KBM-7 (cell line): Measurements from ENCODE around the gene WIPF2.

ENCODE experiments used
- DNase-seq: peaks from one replicate; pipeline ENCODE4 v3.0.0-alpha.2; 2015
- in situ Hi-C: fragments of 300-500 bp; cut with MboI; formaldehyde crosslinking; loops from 2 replicates; pipeline ENCODE4 v1.14.3; 2020; ENCODE audit warnings: low sequenced_read_pairs, low pct_unique_long_range_greater_than_20kb, mixed read lengths

WIPF2 gene

DNA sequence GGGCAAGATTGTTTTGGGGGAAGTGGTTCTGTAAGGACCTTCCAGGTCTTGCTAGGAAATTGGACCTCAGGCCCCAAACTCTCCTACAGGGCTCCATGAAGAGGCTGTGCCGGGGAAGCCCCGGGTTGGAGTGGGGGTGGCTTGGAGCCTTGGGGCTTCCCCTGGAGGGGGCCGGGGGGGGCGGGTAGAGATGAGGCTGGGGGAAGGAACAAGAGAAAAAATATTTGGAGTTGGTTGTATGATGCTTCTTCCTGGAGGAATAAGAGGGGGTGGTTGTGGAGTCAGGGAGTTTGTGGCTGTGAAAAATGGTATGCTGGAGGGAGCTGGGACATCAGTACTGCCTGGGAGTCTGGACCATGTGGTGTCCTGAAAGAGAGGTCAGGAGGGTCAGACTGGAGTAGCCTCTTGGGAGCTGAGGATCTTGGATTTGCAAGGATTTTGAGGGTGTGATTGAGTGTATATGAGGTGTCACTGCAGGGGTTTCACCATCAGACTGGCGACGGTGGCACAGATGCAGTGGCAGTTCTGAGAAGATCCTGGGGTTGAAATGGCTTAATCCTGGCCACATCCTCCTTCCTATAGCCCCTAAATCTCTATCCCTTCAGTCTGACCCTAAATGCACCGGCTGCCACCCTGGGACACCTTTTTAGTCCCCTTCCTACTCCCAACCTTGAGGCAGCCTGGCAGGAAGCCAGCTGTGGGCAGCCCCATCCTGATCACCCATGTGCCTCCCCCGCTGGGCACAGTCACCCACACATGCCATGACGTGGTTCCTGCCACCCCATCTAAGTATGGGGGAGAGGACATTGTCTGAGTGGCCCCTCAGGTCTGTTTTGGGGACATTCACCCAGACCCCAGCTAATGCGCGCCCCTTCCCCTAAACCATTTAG lies 100.8 kb downstream of the WIPF2 start:
- DNase-seq = no peak
- in situ Hi-C loops = no loop called here

DNA sequence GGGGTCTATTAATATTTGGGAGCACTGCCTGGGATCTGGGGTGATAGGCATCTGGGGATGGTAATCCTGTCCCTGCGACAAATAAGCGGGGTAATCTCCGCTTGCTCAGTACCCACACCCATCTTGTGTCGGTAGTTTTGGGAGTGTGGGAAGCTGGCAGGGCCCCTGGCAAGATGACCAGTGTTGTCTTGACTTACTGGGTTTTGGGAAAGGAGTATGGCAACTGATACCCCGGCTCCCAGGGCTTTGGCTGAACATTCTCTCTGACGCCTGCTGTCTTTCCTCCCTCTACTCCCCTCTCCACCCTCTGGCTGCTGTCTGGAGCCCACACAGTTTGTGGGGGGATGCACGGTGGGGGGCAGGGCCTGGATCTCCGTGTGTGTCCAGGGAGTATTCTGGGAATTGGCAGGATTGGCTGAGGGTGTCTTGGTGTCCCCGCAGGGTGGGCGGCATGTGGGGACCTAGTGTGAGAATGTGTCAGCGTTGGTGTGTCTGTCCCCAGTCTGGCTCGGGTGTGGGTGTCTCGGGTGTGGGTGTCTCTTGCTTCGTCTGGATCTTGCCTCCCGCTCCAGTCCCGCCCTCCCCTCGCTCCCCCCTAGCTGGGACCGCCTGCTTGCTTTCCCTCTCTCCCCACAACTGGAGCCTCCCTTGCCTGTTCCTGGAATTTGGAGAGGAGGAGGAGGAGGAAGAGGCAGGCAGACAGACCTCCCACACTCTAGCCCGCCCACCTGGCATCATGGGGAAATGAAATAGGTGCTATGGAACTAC lies 101.8 kb downstream of the WIPF2 start:
- DNase-seq = no peak
- in situ Hi-C loops = no loop called here

DNA sequence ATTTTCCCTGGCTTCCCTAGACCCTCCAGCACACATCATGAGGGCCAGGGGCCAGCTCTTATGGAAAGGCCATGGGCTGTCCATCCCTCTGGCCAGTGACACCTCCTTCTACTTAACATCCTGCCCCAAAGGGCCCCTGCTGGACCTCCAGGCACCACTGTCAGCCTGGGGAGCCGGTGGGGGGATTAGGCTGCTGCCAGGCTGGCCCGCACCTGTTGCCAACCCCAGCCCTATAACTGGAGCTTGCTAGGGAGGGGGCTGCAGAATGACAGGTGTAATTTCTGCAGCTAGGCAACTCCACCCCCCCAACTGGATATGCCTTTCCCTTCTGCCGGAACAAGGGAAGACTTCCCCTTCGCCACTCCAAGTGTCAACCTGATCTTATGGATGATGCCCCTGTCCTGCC lies 102.4 kb downstream of the WIPF2 start:
- in situ Hi-C loops = no loop called here
- no peak for DNase-seq

DNA sequence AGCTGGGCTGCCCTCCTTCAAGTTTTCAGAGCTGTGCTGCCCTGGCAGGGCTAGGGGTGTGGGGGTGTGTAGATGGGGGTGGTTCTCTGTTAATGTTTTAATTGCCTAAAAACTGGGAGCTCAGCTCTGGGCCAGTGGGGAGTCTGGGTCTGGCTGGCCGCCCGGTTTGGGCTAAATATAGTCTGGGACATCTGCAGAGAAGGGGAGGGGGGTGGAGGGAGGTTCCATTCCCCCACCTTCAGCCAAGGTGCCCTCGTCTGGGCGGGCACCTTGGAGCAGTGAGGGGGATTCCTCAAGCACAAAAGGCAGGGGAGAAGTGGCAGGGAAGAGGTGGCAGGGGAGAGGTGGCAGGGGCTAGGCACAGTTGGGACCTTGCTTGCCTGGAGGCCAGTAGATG lies 102.9 kb downstream of the WIPF2 start:
- in situ Hi-C loops = no loop called here
- no peak for DNase-seq

DNA sequence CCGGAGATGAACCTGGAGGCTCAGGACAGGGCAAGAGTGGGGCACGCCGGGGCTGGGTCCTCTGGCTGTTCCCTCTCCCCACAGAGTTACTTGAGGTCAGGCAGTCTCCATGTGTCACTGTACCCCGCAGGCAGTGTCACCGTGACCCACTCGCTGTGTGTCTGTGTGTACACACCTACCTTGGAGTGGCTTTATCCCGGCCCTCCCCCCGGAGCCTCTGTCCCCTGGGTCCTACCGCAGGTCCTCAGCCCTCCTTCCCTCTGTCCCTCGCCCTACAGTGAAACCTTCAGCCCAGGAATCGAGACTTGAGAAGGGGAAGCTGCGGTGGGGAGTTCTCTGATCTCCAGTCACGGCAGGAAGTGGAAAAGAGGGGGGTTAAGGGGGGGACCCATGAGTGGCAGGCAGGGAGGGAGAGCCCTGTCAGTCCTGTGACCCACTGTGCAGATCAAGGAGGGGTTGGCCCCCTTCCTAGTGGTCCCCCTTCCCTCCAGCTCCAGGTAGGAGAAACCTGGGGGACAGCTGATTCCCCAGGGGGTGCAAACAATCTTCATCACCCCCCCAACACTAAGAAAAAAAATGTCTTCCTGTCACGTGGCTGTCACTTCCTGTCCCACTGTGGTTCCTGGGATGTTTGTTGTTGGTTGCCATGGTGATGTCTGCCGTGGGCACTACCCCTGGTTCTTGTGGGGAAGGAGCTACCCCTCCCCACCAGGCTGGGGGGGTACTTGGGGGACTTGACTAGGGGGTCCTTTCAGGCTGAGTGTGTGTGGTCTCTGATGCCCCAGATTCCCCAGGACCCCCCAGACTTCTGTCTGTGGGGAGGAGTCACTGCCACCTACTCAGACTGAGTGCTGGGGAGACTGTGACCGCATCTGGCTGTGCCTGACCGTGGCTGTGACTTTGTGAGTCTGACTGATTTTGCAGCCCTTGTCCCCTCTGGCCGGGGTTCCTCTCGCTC lies 103.5 kb downstream of the WIPF2 start:
- peak; percentile 98 for DNase-seq
- in situ Hi-C loops = no loop called here

DNA sequence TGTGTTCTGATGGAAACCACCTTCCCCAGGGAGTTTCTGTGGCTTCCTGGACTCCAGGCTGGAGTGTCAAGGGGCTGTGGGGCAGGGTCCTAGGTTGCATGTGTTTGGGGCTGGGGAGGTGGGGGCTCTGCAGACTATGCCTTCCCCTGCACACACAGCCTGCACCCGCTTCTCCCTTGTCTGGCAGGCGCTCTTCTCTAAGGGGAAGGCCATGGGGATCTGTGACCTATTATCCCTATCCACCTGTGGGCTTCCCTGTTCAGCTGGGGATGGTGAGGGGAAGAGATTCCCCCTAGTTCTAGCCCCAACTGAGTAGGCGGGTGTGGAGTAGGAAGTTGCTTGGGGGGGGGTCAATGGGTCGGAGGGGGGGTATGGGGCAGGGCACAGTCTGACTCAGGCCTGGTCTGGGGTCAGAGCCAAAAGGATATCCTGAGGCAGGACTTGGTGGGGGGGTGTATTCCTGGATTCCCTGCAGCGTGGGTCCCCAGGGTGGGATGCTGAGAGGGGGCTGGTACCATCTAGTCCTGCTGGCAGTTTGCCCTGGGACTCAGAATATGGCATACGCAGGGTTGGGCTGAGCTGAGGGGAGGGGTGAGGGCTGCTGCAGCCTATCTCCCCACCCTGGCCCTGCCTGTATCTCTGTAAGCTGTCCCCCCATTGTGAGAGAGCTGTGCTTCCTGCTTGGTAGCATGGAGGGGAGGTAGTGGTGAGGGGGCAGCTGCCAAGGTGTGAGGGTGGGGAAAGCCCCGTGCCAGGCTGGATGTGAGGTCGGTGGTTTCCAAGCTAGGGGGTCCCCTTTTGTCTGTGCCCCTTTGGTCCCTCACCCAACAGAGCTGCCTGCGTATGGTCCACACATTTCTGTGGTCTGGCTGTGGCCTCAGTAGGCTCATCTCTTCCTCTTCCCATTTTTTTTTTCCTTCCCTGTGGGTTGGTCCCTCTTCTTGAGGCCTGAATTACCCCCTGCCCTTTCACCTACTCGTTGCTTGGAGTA lies 104.6 kb downstream of the WIPF2 start:
- in situ Hi-C loops = no loop called here
- no peak for DNase-seq

DNA sequence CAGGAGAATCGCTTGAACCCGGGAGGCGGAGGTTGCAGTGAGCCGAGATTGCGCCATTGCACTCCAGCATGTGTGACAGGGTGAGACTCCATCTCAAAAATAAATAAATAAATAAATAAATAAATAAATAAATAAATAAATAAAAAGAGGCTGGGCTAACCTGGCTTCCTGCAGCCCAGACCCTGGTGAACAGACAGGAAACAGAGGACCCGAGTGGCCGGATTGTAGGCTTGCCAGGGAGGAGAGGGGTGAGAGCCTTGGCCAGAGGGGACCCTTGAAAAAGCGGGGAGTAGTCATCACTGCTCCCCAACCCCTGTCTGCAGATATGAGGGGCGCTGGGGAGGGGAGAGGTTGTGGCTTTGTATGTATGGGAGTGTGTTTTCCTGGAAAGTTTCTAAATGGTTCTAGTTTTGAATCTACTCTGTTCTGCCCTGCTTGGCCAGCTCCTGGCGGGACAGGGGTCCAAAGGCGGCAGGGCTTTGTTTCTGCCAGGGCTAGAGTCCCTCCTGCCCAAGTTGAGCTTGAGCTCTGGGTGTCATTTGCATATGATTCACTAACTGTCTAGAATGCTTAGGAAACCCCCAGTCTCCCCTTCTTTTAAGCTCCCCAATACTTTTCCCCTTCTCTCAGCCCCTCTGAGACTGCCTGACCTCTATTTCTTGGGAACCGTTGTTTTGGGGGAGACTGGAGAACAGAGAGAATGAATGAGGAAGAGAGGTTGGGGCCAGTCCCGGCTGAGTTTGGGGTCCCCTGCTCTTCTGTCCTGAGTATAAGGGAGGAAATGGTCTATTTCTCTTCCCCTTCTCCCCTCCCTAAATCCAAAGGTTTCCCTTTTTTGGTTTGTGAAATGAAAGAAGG lies 106.3 kb downstream of the WIPF2 start:
- in situ Hi-C loops = no loop called here
- DNase-seq = no peak

DNA sequence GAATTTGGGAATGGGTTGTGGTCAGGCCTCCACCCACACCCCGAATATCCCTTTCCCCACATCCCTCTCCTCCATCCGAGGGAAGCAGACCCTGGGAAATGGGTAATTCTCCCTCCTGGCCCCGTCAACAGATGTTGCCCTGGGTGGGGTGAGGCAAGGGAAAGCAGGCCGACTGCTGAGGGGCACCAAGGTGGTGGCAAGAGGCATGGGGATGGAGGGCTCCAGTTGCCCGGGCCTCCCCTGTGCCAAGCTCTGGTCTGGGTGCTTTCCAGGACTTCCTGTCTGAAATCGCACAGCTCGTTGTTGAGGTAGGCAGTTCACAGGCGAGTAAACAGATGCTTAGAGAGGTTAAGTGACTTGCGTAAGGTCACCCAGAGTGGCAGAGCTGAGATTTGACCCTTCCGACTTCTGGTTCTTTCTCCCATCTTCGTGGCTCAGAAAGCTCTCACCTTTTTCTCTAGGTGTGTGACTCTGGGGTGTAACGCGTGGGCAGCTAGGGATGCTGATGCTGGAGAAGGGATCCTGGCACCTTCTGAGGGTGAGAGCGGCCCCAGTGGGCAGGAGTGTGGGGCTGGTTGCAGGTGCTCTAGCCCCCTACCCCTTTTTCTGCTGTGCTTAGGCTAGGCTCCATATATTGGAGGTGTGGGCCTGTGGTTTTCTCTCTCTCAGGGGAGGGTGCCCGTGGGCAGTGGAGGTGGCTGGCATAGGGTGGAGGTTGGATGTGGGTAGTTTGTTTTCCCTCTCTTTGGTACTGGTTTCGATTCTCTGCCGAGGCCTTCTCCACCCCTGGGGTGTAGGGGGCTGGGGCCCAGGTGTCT lies 107.1 kb downstream of the WIPF2 start:
- no peak for DNase-seq
- in situ Hi-C loops = no loop called here

DNA sequence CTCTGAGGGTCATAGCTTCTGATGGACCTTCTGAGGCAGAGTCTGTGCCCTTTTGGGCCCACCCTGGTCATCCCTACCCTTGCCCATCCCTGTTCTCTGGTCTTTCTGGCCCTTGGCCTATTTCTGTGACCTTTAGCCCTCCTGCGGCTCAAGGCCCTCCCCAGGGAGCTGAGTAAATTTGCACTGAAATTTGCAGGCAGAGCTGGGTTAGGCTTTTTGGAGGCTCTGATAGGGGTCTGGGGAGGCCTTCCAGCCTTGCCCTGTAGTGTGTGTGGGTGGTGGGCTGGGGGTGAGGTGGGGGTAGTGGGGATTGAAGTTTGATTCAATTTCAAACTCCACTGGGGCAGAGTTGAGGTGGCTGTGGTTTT lies 107.7 kb downstream of the WIPF2 start:
- DNase-seq = no peak
- in situ Hi-C loops = no loop called here

DNA sequence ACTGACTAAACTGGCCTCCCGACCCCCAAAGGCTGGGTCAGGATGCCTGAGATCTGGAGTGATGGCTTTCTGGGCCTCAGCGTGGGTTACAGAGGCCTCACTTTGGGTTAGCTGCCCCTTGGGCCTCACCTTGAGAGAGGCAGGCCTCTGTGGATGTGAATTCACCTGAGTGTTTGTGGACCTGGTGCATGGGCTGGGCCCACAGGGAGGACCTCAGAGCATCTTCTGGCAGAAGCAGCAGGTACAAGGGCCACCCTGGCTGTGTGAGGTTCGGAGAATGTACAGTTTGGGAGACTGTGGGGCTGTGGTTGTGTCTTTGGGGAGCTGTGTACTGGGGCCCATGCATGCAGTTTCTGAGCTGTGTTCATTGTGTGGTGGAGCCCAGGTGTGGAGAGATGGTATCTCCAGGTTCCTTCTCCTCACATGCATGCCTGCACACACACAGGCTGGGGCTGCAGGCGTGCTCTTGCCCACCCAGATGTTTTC lies 108.2 kb downstream of the WIPF2 start:
- no peak for DNase-seq
- in situ Hi-C loops = no loop called here

DNA sequence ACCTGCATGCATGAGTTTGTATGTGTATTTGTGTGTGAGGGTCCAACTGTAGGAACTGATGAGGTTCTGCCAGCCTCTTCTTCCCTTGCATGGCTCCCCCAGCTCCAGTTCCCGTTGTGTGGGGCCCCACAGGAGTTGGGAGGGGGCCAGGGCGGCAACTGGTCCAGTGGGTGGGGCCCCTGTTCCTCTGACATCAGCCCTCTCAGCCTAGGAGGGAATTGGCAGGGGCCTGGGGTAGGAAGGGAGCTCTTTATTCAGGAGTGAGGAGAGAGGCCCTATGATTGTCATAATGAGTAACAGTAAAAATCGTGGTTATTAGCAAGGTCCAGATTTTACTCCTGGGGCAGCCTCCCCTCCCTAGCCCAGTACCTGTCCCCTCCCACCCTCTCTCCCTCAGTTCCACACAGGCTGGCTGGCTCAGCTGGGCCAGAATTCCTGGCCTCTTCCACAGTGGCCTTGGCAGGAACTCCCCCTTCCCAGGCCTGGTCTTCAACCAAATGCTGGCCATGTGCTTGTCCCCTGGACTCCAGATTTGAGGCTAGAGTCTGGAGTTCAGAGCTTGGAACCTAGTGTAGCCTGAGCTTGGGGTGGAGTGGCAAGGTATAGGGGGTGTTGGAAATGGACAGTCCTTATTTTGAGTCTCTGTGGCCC lies 108.8 kb downstream of the WIPF2 start:
- in situ Hi-C loops = no loop called here

DNA sequence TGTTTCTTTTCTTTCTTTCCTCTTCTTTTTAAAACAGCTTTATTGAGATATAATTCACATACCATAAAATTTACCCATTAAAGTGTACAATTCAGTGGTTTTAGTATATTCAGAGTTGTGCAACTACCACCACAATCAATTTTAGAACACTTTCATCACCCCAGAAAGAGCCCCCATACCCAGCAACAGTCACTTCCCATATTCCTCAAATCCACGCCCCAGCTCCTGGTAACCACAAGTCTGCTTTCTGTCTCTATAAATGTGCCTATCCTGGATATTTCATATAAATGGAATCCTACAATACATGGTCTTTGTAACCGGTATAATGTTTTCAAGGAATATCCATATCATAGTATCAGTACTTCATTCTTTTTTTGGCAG lies 109.3 kb downstream of the WIPF2 start:
- DNase-seq = no peak
- in situ Hi-C loops = no loop called here

More for the DNA sequence above, 108.8 kb downstream of the WIPF2 start:
- DNase-seq = no peak

DNA sequence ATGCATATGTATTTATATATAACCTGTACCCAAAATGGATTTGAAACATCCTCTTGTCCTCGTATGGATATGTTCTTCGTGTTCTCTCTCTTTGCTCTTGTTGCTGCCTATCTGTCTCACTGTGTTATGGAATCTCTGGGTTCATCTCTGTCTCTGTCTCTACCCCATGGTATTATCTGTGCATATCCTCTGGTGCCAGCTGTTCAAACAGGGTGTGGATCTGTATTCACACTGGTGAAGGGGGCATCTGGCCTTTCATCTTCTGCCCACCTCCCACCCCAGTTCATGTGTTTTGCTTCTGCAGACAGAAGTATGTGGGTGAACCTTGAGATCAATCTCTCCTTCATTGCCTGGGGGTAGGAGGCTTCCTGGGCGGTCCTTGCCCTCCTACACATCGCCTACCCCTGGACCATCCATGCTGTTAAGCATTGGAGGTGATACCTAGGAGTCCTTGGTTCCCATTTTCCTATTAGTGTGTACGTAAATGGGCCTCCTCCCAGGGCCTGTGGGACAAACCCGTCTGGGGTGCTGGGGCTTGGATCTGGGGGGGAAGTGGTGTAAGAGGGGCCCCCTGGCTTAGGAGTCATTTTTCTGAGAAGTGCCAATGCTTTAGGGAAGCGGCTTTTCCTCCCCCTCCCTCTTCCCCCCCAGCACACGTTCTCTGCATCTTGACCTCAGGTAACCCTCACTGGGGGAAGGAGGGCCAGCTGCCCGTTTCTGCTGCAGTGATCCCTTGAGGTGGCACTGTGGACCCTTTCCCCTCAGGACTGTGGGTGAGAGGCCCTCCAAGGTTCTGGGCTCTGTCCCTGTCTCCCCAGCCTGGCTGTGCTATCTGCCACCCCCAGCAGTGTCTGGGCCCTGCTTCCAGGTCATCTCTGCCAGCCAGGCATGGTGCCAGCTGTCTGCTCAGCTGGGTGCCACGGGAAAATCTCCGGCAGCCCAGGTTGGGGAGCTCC lies 111.0 kb downstream of the WIPF2 start:
- in situ Hi-C loops = no loop called here
- peak; percentile 85 for DNase-seq

DNA sequence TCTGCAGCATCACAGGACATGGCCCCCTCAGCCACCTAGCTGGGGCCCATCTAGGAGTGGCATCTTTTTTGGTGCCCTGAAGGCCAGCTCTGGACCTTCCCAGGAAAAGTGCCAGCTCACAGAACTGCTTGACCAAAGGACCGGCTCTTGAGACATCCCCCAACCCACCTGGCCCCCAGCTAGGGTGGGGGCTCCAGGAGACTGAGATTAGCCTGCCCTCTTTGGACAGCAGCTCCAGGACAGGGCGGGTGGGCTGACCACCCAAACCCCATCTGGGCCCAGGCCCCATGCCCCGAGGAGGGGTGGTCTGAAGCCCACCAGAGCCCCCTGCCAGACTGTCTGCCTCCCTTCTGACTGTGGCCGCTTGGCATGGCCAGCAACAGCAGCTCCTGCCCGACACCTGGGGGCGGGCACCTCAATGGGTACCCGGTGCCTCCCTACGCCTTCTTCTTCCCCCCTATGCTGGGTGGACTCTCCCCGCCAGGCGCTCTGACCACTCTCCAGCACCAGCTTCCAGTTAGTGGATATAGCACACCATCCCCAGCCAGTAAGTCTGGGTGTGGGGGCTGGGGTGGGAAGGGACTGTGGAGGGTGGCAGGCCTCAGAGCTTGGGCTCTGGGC lies 111.9 kb downstream of the WIPF2 start:
- in situ Hi-C loops = no loop called here
- no peak for DNase-seq
